ENCODE results near the gene NEU3. TPM values are rescaled to one million over a fixed set of nuclear protein-coding genes. Genes with fewer than 3 reads are reported as not detected.
"Not testable (repeated sequence)": the region's sequence is repeated elsewhere in the genome, so short reads cannot be mapped to it uniquely, and the experiment has no call there.

Gene NEU3, protein sequence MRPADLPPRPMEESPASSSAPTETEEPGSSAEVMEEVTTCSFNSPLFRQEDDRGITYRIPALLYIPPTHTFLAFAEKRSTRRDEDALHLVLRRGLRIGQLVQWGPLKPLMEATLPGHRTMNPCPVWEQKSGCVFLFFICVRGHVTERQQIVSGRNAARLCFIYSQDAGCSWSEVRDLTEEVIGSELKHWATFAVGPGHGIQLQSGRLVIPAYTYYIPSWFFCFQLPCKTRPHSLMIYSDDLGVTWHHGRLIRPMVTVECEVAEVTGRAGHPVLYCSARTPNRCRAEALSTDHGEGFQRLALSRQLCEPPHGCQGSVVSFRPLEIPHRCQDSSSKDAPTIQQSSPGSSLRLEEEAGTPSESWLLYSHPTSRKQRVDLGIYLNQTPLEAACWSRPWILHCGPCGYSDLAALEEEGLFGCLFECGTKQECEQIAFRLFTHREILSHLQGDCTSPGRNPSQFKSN
- polyA plus RNA-seq (2013, experiment 1 of 2; ENCODE audit: insufficient read length) = 5.1 TPM
- polyA plus RNA-seq (2013, experiment 2 of 2; ENCODE audit: insufficient read length) = 5.0 TPM

DNA sequence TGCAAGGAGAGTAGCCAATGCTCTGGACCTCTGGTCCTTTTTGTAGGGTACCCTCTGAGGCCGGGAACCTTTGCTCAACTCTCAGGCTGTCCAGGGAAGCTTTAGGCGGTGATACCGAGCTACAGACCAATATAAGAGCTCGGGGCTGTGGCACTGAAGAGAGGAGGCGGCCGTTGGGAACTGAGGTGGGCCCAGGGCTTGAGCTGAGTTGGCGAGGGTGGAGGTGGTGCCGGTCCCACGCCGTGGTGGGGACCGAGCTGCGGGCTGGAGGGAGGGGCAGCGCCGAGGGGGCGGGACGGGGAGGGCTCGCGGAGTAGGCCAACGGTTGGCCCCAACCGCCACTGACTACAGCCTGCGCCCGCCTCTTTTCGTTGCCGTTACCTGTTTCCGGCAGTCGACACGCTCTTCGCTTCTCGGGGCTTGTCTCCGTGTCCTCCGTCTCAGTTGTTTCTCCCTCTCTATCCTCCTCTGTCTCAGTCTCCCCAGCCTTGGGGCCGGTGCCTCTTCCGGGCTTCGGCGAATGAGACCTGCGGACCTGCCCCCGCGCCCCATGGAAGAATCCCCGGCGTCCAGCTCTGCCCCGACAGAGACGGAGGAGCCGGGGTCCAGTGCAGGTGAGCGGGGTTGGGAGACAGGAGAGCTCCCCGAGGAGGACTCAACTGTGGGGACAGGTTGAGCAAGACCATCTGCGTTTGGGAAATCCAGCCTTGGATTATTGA, at the start of gene NEU3:
Gene NEU3, plus strand, starts transcription at position 393 of the 719 bp plus-strand sequence. Its CDS starts 128 bp downstream, at position 521.
- peak; percentile 75 for DNase-seq

DNA sequence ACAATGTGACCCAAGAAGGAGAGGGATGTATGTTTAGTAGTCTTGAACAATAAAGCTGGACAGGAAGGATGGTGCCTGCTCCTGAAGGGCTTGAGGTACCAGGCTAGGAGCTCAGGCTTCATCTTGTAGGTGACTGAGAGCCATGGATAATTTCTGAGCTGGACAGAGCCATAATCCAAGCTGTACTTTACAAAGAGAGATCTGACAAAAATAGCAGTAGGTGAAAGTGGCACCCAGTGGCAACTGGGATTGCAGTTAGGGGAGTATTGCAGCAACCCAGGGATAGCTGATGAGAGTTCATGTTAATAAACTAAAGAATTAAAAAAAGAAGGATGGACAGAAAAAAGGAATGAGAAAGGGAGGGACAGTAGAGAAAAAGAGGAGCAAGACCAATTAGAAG, 47.2 kb upstream of the NEU3 start:
- no peak for DNase-seq

- DNase-seq = no peak
Measured at GRCh38 chr11:74942073-74942759, 46.5 kb upstream of the NEU3 start.

DNA sequence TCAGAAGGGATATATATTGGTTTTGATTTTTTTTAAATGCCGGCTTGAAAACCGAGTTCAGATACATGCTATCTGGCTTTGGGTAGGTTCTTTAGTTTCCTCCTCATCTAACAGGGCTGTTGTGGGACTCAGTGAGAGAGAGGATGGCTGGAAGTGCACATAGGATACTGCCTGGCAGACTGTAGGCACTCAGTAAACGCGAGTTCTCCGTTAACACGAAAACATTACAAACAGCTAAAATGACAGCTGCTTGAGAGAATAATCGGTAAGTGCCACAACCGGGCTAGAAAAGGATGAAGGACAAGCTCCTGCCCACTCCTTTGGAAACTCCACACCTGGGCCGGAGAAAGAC, 40.2 kb upstream of the NEU3 start:
- no peak for DNase-seq

DNA sequence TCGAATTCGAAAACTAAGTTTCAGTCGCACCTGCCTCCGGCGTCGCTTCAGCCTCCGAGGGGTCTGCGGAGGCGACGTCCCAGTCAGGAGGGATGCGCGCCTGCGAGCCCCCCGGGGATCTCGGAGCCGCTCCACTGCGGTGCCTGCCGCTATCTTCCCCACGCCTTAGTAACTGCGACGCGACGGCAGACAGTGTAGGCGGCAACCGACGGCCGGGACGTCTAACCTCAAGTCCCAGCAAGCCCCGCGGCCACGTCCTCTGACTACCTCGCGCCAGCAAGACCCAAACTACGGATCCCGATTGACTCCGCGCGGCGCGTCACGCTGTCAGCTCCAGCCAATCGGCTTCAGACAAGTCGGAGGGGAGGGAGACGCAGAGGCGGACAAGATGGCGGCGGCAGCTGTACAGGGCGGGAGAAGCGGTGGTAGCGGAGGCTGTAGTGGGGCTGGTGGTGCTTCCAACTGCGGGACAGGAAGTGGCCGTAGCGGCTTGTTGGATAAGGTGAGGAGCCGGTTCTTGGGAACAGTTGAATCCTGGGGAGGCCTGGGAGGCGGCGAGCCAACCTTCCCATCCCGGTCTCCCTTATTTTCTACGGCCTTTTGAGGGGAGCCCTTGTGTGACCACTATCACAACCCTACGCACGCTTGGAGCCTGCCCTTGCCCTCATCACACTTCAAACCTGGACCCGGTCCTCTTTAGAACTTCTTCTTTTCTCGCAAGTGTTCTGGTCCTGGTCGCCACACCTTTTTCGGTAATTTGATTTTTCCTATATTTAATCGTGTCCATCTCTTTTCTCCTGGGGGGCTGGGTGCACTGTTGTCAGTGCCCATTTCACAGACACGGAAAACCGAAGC, 39.6 kb upstream of the NEU3 start, which contains the start of the genes SPCS2 and XRRA1:
Gene SPCS2, plus strand, starts transcription at position 369 of the 855 bp plus-strand sequence. Its CDS starts 20 bp downstream, at position 389.
Gene XRRA1, minus strand, starts transcription at position 194 of the 855 bp plus-strand sequence. CDS start 8,213 bp downstream, outside the sequence.
- DNase-seq = peak; percentile 99

GRCh38 chr11:74949753-74950137, 39.0 kb upstream of the NEU3 start:
- peak; percentile 24 for DNase-seq

DNA sequence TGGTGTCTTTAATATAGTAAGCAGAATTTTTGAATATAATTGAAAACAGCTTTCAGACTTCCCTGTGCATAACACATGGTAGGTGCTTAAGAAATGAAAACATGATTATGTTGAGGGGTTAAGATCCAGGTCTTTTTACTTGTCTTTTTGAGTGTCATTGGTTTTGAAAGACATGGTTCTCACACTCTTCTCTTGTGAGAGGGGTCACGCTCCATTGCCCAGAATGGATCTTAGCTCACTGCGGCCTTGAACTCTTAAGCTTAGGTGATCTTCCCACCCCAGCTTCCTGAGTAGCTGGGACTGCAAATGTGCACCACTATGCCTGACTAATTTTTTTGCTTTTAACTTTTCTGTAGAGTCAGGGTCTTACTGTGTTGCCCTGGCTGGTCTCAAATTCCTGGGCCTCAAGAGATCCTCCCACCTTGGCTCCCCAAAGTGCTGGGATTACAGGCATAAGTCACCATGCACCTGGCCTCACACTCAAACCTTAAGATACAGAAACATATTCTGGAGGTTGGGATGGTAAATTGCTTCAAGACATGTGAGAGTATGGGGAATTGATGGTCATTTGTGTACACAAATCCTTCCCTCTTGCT, 38.3 kb upstream of the NEU3 start:
- no peak for DNase-seq

GRCh38 chr11:74951226-74951625, 37.5 kb upstream of the NEU3 start:
- DNase-seq = no peak

- no peak for DNase-seq
Measured at GRCh38 chr11:74952752-74953151, 36.0 kb upstream of the NEU3 start.

GRCh38 chr11:74953451-74953850, 35.3 kb upstream of the NEU3 start:
- no peak for DNase-seq

DNA sequence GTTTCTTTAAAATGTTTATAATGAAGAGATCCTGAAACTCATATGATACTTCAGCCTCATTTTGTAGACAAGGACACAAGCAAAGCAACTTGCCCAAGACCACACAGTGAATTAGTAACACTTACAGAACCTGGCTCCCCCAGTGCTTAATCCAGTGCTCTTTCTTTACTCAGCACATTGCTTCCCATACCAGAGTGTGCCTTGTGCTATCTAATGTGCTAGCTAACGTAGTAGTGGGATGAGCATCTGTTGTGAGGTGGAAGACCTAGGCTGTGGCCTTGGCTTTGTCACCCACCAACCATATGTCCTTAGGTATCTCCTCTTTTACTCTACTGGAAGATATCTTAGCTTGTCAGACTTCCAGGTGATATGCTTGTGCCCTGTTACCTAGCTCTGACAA, 34.5 kb upstream of the NEU3 start:
- no peak for DNase-seq

DNA sequence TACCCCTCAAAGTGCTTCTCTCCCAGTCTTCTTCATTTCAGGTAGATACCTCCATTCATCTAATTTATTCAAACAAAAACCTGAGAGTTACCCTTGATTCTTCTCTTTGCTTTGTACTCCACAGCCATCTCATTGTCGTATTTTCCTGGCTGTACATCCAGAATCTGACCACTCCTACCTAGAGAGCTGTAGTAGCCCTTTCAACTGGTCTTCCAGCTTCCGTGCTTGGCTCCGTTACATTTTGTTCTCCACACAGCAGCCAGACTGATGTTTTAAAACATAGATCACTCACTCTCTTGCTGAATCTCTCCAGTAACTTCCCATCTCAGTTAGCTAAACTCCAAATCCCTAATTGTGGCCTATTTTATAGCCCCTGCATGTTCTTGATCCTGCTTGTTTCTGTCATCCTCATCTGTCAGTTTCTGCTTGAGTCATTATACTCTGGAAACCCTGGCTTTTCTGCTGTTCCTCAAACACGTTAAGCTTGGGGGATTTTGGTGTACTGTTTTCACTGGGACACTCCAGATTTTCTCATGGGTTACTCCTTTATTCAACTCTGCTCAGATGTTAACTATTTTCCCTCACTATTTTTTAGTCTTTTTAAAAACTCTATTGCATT, 32.2 kb upstream of the NEU3 start:
- no peak for DNase-seq

DNA sequence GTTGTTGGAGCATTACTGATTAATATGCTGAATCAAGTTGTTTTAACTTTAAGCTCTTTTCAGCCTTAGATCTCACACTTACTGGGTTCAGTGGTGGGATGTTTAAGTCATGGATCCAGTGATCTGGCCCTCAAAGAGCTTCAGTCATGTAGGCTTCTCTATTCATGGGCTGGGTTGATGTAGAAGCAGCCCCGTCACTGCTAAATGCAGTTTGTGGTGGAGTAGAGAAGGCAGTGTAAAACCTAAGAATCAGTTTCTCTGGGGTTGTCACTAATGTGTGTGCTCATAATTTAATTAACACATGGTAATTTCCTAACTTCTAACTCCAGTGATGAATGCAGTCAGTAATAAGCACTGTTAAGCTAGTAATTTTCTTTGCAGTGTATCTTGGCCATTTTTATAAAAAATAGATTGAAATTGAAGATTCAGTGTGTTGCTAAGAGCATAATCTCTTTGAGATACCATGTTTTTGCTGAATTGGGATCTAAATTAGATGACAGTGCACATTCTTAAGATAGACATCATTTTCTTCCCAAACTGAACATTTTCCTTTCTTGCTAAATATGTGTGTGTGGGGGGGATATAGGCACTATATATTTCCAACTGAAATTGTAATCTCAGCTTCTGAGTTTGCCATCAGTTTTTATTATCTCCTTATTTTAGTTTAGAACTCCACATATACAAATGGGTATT, 30.6 kb upstream of the NEU3 start:
- peak; percentile 9 for DNase-seq

- DNase-seq = not testable (repeated sequence)
Measured at GRCh38 chr11:74960128-74960527, 28.6 kb upstream of the NEU3 start.

GRCh38 chr11:74966651-74967050, 22.1 kb upstream of the NEU3 start:
- DNase-seq = no peak

GRCh38 chr11:74970852-74971395, 17.8 kb upstream of the NEU3 start:
- no peak for DNase-seq

DNA sequence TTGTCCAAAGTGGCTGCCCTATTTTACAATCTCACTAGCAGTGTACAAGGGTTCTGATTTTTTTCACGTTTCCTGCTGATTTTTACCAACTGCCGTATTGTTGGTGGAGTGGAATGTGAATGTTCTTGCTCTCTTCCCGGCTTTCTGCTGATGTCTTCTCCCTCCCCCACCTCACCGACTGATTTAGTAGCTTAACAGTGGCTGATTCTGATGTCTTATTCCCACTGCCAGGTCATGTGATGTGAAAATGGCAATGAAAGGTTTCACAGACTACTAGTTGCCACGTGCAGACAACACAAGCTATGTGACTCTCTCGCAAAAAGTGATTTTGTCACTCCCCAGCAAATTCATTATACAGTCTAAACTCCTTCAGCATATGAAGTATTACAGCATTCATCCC, 17.3 kb upstream of the NEU3 start:
- no peak for DNase-seq

- no peak for DNase-seq
Measured at GRCh38 chr11:74978041-74978440, 10.7 kb upstream of the NEU3 start.

DNA sequence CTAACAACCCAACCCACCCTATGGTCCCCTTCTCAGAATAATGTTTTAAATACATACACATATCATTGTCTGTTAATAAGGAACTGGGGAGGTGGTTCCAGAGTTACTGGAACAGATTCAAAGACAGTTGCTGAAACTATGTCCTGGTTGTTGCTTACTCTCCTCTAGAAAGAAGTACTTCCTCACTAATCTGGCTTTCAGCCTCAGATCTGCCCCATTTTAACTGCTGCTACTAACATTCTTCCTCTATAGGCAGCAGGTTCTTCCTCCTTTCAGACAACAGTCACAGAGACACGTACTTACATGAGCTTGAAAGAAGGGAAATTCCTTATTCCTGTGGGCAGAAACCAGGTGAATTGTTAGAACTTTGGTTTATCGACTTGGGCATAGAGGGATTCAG, 8.1 kb upstream of the NEU3 start:
- DNase-seq = no peak

DNA sequence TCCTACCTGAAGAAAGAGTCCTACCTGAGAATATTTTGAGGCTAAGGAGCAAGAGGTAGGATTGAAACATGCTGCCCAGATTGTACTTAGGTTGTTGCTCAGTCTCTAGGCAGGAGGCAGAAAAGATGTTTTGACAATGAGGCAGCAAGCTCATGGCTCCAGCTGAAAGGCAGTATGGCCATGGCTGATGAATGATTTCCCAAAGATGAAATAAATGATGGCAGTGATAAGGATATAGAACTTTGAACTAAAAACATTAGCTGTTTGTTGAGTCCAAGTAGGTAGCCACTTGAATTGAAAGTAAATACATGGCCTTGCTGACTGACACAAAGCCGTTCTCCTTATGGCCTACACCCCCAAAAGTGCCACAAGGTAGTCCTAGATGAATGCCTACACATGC, 6.8 kb upstream of the NEU3 start:
- no peak for DNase-seq

All from fibroblast of skin of scalp (primary cell).